Measurements from ENCODE around the gene LRRN3.
A peak's percentile ranks its signal among the peaks of the same experiment; 100 is the strongest.

LRRN3 gene

GRCh38 chr7:111138586-111138985, 47.7 kb downstream of the LRRN3 start:
- H3K36me3 Mint-ChIP-seq (ENCODE audit: low read depth) = no peaks in the 10 kb centered on the region
- peak overlapping the region; percentile 91 for H3K27ac Mint-ChIP-seq
- no peak overlapping the region for H3K4me3 Mint-ChIP-seq
- H3K4me1 Mint-ChIP-seq (ENCODE audit: low read depth) = peaks cover 10% of the 10 kb centered on the region
- H3K27me3 Mint-ChIP-seq = no peaks in the 10 kb centered on the region
- intact Hi-C loops (cut with micrococcal nuclease) = loop anchor here (5.0 kb wide), 2 partner anchors 56 to 94 kb away; no protein-coding TSS in a partner anchor
- H3K9me3 Mint-ChIP-seq = no peaks in the 10 kb centered on the region

DNA sequence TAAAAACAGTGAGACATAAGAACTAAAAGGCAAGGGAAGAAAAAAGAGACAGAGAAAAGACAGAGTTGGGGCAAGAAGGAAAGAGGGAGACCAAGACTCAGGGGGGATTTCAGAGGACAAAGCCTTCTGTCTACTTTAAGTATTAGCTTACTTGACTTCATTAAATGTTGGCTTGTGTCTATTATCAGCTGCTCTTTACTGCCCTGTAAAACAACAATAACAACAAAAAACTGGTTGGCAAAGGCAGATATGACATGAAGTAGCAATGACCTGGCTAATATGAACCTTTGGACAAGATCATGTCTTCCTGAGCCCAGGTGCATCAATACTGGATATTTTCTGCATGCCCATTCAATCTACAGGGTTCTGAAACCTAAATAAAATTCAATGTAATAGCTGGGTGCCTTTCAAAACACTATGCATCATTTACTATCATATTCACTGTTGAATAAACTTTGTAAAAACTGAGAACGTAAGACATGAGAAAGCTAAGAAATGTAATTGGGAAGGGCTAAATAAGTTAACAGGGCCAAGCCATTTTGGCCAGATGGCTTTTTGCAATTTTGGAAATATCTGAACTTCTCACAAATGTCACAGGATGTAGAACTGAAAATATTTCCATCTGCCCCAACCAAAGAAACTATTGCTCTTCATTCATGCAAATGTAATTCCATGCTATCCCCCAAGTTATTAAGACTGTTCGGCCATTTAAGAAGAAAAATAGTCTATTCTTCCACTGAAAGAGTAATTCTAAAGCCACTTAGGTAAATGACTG, 49.4 kb downstream of the LRRN3 start:
- Mint-ChIP-seq H3K4me1 (ENCODE audit: low read depth) (peaks cover 15% of the 10 kb centered on the region), H3K36me3 (ENCODE audit: low read depth) (no peaks in the 10 kb centered on the region), H3K9me3 (no peaks in the 10 kb centered on the region), H3K27ac (no peak overlapping the region), H3K27me3 (no peaks in the 10 kb centered on the region), H3K4me3 (no peak overlapping the region)
- intact Hi-C loops (cut with micrococcal nuclease) = no loop called here

- Mint-ChIP-seq H3K27ac (no peak overlapping the region), H3K4me1 (ENCODE audit: low read depth) (peaks cover 5% of the 10 kb centered on the region), H3K4me3 (no peak overlapping the region), H3K9me3 (no peaks in the 10 kb centered on the region), H3K27me3 (no peaks in the 10 kb centered on the region), H3K36me3 (ENCODE audit: low read depth) (no peaks in the 10 kb centered on the region)
- intact Hi-C loops (cut with micrococcal nuclease) = no loop called here
These were observed 54.5 kb downstream of the LRRN3 start for GRCh38 chr7:111145472-111145871.

DNA sequence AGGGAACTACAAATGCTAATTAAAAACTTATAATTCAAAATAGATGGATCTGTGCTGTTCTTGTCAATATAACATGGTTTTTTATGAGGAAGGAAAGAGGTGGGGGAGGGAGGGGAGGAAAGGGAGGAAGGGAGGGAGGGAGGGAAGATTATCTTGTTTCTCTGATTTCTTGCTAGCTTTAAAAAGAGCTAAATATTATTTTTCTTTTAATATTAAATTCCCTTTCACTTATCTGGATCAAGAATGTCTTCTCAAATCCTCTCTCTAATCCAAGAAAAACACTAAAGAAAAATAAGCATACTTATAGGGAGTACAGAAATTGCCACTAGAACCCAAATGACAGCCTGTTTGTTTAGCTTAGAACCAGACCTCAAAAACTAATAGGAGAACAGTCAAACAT, 55.2 kb downstream of the LRRN3 start:
- no peak overlapping the region for H3K27ac Mint-ChIP-seq
- peaks cover 2% of the 10 kb centered on the region for H3K9me3 Mint-ChIP-seq
- H3K36me3 Mint-ChIP-seq (ENCODE audit: low read depth) = no peaks in the 10 kb centered on the region
- intact Hi-C loops (cut with micrococcal nuclease) = no loop called here
- H3K27me3 Mint-ChIP-seq = no peaks in the 10 kb centered on the region
- H3K4me3 Mint-ChIP-seq = no peak overlapping the region
- peaks cover 5% of the 10 kb centered on the region for H3K4me1 Mint-ChIP-seq (ENCODE audit: low read depth)

DNA sequence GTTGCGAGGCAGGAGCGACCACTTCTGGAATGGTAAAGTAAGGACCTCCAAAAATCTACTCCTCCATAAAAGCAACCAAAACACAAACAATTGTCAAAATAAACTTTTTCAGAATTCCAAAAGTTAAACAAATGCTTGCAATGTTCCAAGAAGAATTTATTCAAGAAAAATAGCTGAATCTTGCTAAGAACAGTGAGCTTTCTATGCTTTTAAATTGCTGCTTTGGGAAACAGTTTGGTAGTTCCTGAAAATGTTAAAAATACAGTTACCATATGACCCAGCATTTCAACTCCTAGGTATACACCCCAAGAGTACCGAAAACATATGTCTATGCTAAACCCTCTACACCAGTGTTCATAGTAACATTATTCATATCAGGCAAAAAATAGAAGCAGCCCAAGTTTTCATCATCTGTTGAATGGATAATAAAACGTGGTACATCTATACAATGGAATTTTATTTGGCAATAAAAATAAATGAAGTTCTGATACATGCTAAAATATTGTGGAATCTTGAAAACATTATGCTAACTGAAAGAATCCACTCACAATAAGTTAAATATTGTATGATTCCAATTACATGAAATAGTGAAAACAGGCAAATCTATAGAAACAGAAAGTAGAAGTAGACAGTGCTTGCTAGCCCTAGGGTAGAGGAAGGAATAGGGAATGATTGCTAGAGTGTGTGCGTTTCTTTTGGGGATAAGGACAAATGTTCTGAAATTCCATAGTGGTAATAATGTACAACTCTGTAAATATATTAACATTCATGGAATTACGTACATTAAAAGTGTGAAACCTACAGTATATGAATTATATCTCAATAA, 57.0 kb downstream of the LRRN3 start:
- Mint-ChIP-seq H3K9me3 (peaks cover 12% of the 10 kb centered on the region), H3K27me3 (no peaks in the 10 kb centered on the region), H3K4me3 (no peak overlapping the region), H3K4me1 (ENCODE audit: low read depth) (peaks cover 5% of the 10 kb centered on the region), H3K27ac (no peak overlapping the region), H3K36me3 (ENCODE audit: low read depth) (no peaks in the 10 kb centered on the region)
- intact Hi-C loops (cut with micrococcal nuclease) = no loop called here

DNA sequence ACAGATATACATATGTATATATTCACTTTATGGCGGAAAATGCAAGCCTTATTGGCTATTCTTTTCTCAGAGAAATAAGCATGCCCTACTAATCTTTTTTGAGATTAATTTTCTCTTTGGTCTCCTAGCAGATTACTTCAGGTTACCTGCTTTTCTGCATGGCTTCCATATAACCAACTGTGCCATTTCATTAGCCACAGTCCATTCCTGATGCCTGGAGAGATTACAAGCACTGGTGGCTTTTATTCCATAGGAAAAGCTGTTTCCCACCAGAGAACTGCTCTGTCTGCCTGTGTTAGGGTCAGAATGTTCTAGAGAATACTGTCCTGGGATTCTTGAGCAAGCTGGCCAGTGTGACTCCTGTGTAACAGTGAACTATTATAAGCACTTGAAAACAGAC, 59.8 kb downstream of the LRRN3 start:
- intact Hi-C loops (cut with micrococcal nuclease) = no loop called here
- H3K4me3 Mint-ChIP-seq = no peak overlapping the region
- H3K36me3 Mint-ChIP-seq (ENCODE audit: low read depth) = no peaks in the 10 kb centered on the region
- H3K9me3 Mint-ChIP-seq = peaks cover 12% of the 10 kb centered on the region
- no peaks in the 10 kb centered on the region for H3K4me1 Mint-ChIP-seq (ENCODE audit: low read depth)
- H3K27me3 Mint-ChIP-seq = no peaks in the 10 kb centered on the region
- H3K27ac Mint-ChIP-seq = no peak overlapping the region

DNA sequence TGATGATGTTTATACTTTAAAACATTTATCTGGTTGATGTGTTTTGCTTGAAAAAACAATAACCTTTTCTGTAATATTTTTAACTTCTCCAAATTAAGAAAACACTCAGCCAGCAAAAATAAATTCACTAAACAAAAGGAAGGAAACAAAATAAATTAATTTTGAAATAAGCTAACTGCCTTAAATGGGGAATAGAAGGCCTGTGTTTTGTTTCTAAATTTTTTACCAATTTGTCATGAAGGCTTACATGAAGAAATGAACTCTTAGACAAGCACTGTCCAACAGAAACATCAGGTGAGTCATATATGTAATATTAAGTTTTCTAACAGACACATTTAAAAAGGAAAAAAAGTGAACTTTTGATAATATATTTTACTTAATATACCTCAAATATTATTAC, 68.5 kb downstream of the LRRN3 start:
- intact Hi-C loops (cut with micrococcal nuclease) = no loop called here
- Mint-ChIP-seq H3K27me3 (no peaks in the 10 kb centered on the region), H3K27ac (no peak overlapping the region)

GRCh38 chr7:111160297-111160696, 69.4 kb downstream of the LRRN3 start:
- no peak overlapping the region for H3K4me3 Mint-ChIP-seq
- peaks cover 9% of the 10 kb centered on the region for H3K9me3 Mint-ChIP-seq
- intact Hi-C loops (cut with micrococcal nuclease) = no loop called here
- H3K36me3 Mint-ChIP-seq (ENCODE audit: low read depth) = no peaks in the 10 kb centered on the region
- no peaks in the 10 kb centered on the region for H3K27me3 Mint-ChIP-seq
- H3K27ac Mint-ChIP-seq = no peak overlapping the region
- H3K4me1 Mint-ChIP-seq (ENCODE audit: low read depth) = no peaks in the 10 kb centered on the region

More for the DNA sequence above, 68.5 kb downstream of the LRRN3 start:
- no peak overlapping the region for H3K4me3 Mint-ChIP-seq
- peaks cover 8% of the 10 kb centered on the region for H3K9me3 Mint-ChIP-seq
- no peaks in the 10 kb centered on the region for H3K36me3 Mint-ChIP-seq (ENCODE audit: low read depth)
- H3K4me1 Mint-ChIP-seq (ENCODE audit: low read depth) = no peaks in the 10 kb centered on the region

GRCh38 chr7:111162692-111163091, 71.8 kb downstream of the LRRN3 start:
- Mint-ChIP-seq H3K4me1 (ENCODE audit: low read depth) (no peaks in the 10 kb centered on the region), H3K27ac (no peak overlapping the region), H3K36me3 (ENCODE audit: low read depth) (no peaks in the 10 kb centered on the region), H3K9me3 (peaks cover 9% of the 10 kb centered on the region), H3K4me3 (no peak overlapping the region), H3K27me3 (no peaks in the 10 kb centered on the region)
- intact Hi-C loops (cut with micrococcal nuclease) = no loop called here

- intact Hi-C loops (cut with micrococcal nuclease) = no loop called here
- no peak overlapping the region for H3K27ac Mint-ChIP-seq
- H3K36me3 Mint-ChIP-seq (ENCODE audit: low read depth) = no peaks in the 10 kb centered on the region
- peaks cover 9% of the 10 kb centered on the region for H3K9me3 Mint-ChIP-seq
- H3K4me1 Mint-ChIP-seq (ENCODE audit: low read depth) = no peaks in the 10 kb centered on the region
- no peak overlapping the region for H3K4me3 Mint-ChIP-seq
- H3K27me3 Mint-ChIP-seq = no peaks in the 10 kb centered on the region
These were observed 73.5 kb downstream of the LRRN3 start for GRCh38 chr7:111164442-111164841.

GRCh38 chr7:111168182-111168581, 77.3 kb downstream of the LRRN3 start:
- Mint-ChIP-seq H3K4me3 (no peak overlapping the region), H3K27me3 (no peaks in the 10 kb centered on the region), H3K4me1 (ENCODE audit: low read depth) (no peaks in the 10 kb centered on the region), H3K27ac (no peak overlapping the region), H3K9me3 (peaks cover 9% of the 10 kb centered on the region), H3K36me3 (ENCODE audit: low read depth) (no peaks in the 10 kb centered on the region)
- intact Hi-C loops (cut with micrococcal nuclease) = no loop called here

DNA sequence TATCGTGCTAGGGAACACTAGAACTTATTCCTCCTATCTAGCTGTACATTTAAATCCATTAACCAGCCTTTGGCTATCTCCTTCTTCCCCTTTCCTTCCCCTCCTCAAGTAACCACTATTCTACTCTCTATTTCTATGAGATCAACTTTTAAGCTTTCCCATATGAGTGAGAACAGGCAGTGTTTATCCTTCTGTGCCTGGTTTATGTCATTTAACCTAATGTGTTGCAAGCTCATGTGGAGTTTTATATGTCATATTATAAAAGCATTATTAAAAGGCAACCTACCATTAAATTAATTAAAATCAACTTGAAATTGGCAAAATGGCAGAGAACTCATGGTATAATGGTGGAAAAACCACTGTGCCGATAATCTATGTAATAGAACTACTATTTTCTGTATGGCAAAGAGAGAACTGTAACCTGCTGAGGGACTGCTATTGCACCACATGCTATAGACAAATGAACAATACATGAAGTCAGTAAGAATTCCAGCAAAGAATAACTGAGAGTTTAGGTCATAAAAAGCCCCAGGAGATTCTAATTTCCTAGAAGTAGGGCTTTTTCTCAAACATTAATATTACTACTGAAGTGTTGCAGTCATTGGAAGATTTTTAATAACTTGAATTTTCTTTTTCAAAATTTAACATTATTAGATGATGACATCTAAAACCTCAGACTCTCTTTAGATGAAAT, 81.8 kb downstream of the LRRN3 start:
- H3K27ac Mint-ChIP-seq = no peak overlapping the region
- intact Hi-C loops (cut with micrococcal nuclease) = no loop called here
- no peak overlapping the region for H3K4me3 Mint-ChIP-seq
- H3K36me3 Mint-ChIP-seq (ENCODE audit: low read depth) = no peaks in the 10 kb centered on the region
- no peaks in the 10 kb centered on the region for H3K4me1 Mint-ChIP-seq (ENCODE audit: low read depth)
- no peaks in the 10 kb centered on the region for H3K27me3 Mint-ChIP-seq
- no peaks in the 10 kb centered on the region for H3K9me3 Mint-ChIP-seq

- Mint-ChIP-seq H3K9me3 (peaks cover 3% of the 10 kb centered on the region), H3K36me3 (ENCODE audit: low read depth) (no peaks in the 10 kb centered on the region), H3K27ac (no peak overlapping the region), H3K27me3 (no peaks in the 10 kb centered on the region), H3K4me1 (ENCODE audit: low read depth) (no peaks in the 10 kb centered on the region), H3K4me3 (no peak overlapping the region)
- intact Hi-C loops (cut with micrococcal nuclease) = no loop called here
These were observed 82.6 kb downstream of the LRRN3 start for GRCh38 chr7:111173528-111173927.

DNA sequence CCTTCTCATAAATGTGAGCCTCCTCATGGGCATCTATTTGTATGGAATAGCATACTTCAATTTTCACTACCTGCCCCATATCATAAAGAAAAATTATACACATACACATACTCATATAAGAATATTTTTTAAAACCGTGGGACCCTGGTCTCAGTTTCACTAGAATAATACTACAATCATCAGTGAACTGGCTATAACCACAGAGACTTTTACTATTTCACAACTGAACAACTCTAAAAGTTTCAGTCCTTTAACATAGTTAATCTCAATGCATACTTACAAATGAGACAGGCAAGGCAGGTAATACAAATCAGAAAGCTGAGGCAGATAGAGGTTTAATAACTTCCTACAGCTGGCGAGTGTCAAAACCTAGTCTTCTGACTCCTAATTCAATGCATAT, 83.1 kb downstream of the LRRN3 start:
- peaks cover 7% of the 10 kb centered on the region for H3K9me3 Mint-ChIP-seq
- intact Hi-C loops (cut with micrococcal nuclease) = no loop called here
- no peaks in the 10 kb centered on the region for H3K36me3 Mint-ChIP-seq (ENCODE audit: low read depth)
- H3K4me1 Mint-ChIP-seq (ENCODE audit: low read depth) = no peaks in the 10 kb centered on the region
- no peak overlapping the region for H3K27ac Mint-ChIP-seq
- no peaks in the 10 kb centered on the region for H3K27me3 Mint-ChIP-seq
- no peak overlapping the region for H3K4me3 Mint-ChIP-seq

Measured in dendritic cell treated with granulocyte-macrophage colony-stimulating factor and Interleukin-4, amounts not matched to agents 40 ng/mL and 50 ng/mL, for 4 days (primary cell).